Stimulated activated CD8-positive, alpha-beta memory T cell treated with anti-CD3 and anti-CD28 coated beads, Interleukin-15, amount 100 ng/mL, for 1 hour (primary cell): ENCODE results near the gene KIF25.
"Not testable (repeated sequence)": the region's sequence is repeated elsewhere in the genome, so short reads cannot be mapped to it uniquely, and the experiment has no call there.

Source experiments
- DNase-seq: peaks from one replicate; pipeline ENCODE4 v3.0.0-alpha.2; 2020; ENCODE audit warnings: low read depth

Gene KIF25

GRCh38 chr6:168070804-168071203, 73.3 kb downstream of the KIF25 start:
- no peak for DNase-seq

- DNase-seq, result no peak
Observed at GRCh38 chr6:168071620-168072019, 74.1 kb downstream of the KIF25 start.

- DNase-seq, result no peak
Observed at GRCh38 chr6:168072261-168072660, 74.8 kb downstream of the KIF25 start.

- no peak for DNase-seq
Observed at GRCh38 chr6:168072730-168073129, 75.3 kb downstream of the KIF25 start.

GRCh38 chr6:168073937-168074730, 76.7 kb downstream of the KIF25 start:
- DNase-seq, result no peak

GRCh38 chr6:168075216-168075615, 77.7 kb downstream of the KIF25 start:
- no peak for DNase-seq

GRCh38 chr6:168075787-168076202, 78.3 kb downstream of the KIF25 start:
- DNase-seq, result no peak

GRCh38 chr6:168077401-168077800, 79.9 kb downstream of the KIF25 start:
- not testable (repeated sequence) for DNase-seq

- DNase-seq, result no peak
Observed at GRCh38 chr6:168078175-168078942, 80.9 kb downstream of the KIF25 start.

GRCh38 chr6:168078943-168079405, 81.5 kb downstream of the KIF25 start, which contains the start of gene FRMD1:
TSS of gene FRMD1 (minus strand) at chr6:168079212. CDS start at chr6:168079094, 118 bp downstream.
- no peak for DNase-seq

- no peak for DNase-seq
Observed at GRCh38 chr6:168080393-168081077, 83.1 kb downstream of the KIF25 start.

- no peak for DNase-seq
Observed at GRCh38 chr6:168081858-168082546, 84.5 kb downstream of the KIF25 start.

- DNase-seq, result no peak
Observed at GRCh38 chr6:168082860-168083513, 85.5 kb downstream of the KIF25 start.

GRCh38 chr6:168083514-168083885, 86.0 kb downstream of the KIF25 start:
- DNase-seq, result no peak

GRCh38 chr6:168084465-168085160, 87.1 kb downstream of the KIF25 start:
- no peak for DNase-seq

GRCh38 chr6:168086066-168086465, 88.6 kb downstream of the KIF25 start:
- no peak for DNase-seq

- no peak for DNase-seq
Observed at GRCh38 chr6:168086616-168087015, 89.1 kb downstream of the KIF25 start.

- DNase-seq, result no peak
Observed at GRCh38 chr6:168087436-168088160, 90.1 kb downstream of the KIF25 start.

GRCh38 chr6:168088161-168089053, 90.9 kb downstream of the KIF25 start:
- no peak for DNase-seq
